GM19438 (cell line): ENCODE data around the gene CHRM5.
"Not testable (repeated sequence)": the region's sequence is repeated elsewhere in the genome, so short reads cannot be mapped to it uniquely, and the experiment has no call there.

Experiments used
- ATAC-seq: cut with Tn5 transposase; IDR thresholded peaks from one replicate; pipeline ENCODE4 v1.9.1; 2021; ENCODE audit warnings: low read depth; ENCODE audit not compliant: unreplicated experiment

The CHRM5 gene

DNA sequence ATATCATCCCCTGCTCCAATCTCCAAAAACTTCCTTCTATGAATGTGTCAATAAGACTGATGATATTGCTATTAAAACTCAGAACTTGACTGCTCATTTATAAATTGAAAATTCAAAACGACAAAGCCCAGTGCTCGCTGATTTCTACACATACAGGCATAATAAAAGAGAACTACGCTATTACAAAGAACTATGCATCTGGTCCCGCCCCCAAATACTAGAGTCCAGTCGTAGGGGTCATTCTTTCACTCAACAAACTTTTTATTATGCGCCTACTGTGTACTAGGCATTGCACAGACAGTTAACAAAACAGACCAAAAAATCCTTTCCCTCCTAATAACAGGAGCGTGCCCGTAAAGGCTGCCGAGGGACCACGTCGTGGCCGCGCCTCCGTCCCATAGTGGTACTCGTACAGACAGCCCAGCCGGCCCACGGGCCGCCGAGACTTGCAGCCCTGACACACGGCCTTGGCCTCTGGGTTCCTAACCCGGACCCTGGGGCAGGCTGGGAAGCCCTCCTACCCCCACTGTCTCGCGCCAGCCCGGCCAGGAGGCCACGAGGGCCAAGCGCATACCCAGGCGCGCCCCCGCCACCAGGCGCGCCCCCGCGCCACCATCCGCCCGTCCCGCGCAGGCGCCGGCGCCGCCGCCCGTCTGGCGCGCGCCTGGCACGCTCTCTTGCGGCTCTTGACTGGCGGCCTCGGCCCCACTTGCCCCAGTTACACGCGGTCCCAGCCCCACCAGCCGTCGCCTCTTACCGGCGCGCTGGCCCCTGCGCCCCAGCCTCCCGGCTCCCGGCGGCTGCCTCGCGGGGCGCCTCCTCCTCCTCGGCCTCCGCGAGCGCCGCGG lies 70.0 kb downstream of the CHRM5 start:
- ATAC-seq: peak; percentile 57

DNA sequence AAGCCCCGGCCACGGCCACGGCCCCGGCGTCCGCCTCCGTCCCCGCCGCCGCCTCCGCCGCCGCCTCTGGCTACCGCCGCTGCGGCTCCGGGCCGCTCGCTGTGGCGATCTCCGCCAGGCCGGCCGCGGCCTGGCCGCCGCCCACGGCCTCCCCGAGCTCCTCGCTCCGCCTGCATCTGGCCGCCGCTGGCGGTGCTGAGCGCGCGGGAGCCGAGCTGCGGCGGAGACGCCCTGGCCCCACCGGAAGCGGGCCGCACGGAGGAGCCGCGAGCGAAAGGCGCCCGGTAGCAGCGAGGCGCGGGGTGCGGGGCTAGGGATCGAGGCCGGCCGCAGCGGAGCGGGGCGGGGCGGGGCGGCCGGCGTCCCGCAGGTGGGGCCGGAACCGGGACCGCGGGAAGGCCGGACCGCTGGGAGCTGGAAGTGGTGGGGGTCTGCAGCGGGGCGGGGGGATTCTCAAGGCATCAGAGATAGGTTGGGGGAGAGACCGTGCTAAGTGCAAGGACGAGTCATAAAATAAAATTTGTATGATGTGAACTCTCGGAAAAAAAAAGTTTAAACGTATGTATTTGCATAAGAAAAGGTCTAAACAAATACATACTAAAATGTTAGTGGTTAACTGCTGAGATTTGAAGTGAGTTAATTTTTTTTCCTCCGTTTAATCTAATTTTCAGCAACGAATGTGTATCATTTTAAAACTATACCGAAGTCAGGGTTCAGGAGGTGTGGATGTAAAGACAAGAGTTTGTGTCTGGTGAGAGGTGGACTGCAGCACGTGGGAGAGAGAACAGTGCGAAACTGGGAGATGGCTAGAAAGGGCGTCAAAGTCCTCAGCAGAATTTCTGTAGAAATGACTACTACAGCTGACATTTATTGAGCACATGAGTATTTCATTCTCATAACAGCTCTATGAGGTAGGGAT lies 70.8 kb downstream of the CHRM5 start, which contains the start of gene AVEN:
TSS of gene AVEN (minus strand) at position 334 of the 919 bp plus-strand sequence. CDS start at position 176, 158 bp downstream.
- ATAC-seq: peak; percentile 40

- ATAC-seq: no peak
Measured at GRCh38 chr15:34039790-34040113, 71.5 kb downstream of the CHRM5 start.

GRCh38 chr15:34043391-34043790 lies 75.1 kb downstream of the CHRM5 start:
- ATAC-seq: no peak

DNA sequence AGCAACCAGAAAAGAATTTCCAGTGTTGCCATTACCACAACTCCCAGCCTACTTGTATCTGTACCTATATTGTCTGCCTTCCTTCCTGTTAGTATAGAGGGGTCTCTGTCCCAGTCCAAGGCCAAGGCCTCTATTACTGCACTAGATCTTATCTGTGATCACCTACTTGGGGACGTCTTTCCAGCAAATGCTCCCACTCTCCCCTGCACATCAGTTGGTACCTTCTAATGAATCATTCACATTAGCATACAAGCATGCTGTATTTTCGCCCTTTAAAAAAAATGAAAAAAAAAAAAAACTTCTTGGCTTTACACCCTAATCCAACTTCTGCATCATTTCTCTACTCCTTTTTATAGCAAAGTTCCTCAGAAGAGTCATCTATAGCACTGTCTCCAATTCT lies 75.5 kb downstream of the CHRM5 start:
- no peak for ATAC-seq

DNA sequence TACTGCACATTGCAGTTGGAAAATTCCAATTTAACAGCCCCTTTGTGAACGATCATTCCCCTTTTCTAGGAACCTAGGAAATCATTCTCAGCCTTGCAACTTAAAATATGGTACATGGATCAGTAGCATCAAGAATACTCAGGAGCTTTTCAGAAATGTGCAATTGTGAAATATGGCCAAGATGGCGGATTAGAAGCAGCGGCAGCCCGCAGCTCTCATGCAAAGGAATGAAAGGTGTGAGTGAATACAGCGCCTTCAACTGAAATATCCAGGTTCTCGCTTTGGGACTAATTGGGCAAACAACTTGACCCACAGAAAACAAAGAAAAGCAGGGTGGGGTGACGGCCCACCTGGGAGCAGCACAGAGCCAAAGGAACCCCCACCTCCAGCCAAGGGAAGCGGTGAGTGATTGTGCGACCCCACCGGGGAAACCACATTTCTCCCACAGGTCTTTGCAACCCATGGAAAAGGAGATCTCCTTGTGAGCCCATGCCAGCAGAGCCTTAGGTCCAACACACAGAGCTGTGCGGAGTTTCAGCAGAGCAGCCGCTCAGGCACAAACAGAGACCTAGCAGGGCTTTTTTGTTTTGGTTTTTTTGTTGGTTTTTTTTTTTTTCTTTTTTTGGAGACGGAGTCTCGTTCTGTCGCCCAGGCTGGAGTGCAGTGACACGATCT lies 78.3 kb downstream of the CHRM5 start:
- ATAC-seq: no peak

DNA sequence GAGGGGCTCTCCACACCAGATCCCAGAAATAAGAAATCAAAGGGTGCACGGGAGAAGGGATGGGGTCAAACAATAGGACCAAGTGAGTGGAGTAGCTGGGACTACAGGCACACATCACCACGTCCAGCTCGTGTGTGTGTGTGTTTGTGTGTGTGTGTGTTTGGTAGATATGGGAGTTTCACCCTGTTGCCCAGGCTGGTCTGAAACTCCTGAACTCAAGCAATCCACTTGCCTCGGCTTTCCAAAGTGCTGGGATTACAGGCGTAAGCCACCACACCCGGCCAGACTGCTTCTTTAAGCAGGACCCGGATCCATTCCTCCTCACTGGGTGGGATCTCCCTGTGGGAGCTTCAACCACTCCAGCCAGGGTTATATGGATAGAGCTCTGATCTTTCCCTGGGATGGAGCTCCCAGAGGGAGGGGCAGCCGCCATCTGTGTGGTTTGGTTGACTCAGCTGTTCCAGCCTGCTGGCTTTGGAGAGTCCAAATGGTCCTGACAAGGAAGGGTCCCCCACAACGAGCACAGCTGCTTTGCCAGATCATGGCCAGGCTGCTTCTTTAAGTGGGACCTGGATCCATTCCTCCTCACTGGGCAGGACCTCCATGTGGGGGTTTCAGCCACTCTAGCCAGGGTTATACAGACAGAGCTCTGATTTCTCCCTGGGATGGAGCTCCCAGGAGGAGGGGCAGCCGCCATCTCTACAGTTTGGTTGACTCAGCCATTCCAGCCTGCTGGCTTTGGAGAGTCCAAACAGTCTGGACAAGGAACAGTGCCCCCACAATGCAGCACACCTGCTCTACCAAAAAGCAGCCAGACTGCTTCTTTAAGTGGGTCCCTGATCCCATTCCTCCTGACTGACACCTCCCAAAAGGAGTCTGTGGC lies 79.8 kb downstream of the CHRM5 start:
- ATAC-seq: no peak

DNA sequence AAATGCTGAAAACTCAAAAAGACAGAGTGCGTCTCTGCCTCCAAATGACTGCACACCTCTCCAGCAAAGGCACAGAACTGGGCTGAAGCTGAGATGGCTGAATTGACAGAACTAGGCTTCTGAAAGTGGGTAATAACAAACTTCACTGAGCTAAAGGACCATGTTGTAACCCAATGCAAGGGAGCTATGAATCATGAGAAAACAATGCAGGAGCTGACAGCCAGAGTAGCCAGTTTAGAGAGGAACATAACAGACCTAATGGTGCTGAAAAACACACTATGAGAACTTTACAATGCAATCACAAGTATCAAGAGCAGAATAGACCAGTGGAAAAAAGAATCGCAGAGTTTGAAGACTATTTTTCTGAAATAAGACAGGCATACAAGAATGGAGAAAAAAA lies 80.8 kb downstream of the CHRM5 start:
- no peak for ATAC-seq

GRCh38 chr15:34050385-34050784 lies 82.1 kb downstream of the CHRM5 start:
- not testable (repeated sequence) for ATAC-seq

DNA sequence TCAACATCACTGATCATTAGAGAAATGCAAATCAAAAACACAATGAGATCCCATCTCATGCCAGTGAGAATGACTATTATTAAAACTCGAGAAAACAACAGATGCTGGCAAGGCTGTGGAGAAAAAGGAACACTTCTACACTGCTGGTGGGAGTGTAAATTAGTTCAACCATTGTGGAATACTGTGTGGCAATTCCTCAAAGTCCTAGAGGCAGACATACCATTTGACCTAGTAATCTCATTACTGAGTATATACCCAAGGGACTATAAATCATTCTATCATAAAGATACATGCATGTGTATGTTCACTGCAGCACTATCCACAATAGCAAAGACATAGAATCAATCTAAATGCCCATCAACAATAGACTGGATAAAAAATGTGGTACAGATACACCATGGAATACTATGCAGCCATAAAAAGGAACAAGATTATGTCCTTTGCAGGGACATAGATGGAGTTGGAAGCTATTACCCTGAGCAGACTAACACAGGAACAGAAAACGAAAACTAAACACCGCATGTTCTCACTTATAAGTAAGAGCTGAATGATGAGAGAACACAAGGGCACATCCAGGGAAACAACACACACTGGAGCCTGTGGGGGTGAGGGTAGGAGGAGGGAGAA lies 85.9 kb downstream of the CHRM5 start:
- no peak for ATAC-seq

DNA sequence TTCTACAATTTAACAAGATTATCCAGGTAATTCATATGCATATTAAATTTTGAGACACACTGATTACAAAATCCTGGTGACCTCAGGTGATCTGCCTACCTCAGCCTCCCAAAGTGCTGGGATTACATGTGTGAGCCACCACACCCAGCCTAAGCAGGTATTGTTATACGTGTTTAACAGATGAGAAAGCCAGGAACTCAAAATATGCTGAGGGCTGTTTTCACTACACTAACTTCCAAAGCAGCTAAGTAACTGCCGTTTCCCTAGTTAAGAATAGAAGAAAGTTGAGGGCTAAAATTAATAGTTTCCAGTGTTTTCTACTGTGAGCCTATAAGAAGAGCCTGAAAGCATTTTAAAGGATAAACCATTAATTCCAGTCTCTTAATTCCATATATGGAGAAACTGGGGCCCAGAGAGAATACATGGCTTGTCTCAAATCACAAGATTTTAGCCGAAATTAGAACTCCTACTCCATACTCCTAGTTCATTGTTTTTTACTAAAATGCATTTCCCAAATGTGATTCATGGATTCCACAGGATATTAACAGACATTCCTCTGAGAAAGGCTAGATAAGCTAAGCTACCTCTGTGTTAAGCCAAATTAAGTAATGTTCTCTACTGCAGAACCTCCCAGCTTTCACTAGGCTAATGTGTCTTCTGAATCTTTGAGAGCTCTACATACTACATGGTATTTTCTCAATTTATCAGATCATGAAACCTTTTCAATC lies 87.7 kb downstream of the CHRM5 start:
- no peak for ATAC-seq

DNA sequence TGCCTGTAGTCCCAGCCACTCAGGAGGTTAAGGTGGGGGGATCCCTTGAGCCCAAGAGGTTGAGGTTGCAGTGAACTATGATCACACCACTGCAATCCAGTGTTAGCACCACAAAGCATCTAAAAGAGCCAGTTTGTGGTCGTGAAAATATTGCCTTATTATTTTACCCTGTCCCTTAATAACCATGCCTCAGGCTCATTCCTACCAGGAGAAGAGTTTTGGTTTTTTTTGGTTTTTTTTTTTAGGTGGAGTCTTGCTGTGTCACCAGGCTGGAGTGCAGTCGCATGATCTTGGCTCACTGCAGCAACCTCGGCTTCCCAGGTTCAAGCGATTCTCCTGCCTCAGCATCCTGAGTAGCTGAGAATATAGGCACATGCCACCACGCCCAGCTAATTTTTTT lies 88.6 kb downstream of the CHRM5 start:
- no peak for ATAC-seq

DNA sequence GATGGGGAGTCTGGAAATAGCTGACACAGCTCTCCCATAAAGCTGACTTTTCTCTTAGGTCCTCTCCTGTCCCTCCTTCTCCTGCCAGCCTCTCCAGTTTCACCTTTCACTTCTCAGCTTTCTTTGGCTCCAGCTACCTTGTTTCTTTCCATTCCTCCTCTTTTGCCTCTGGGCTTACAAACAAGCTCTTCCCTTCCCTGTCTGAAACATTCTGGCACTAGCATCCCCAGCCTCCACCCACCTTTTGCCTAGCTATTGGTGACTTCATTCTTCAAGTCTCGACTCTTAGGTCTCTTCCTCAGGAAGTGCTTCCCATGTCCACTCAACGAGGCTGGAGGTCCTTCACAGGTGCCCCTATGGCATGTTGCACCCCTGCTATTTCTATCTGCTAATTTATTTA lies 91.2 kb downstream of the CHRM5 start:
- ATAC-seq: no peak

GRCh38 chr15:34059946-34060345 lies 91.6 kb downstream of the CHRM5 start:
- no peak for ATAC-seq

GRCh38 chr15:34064438-34064837 lies 96.1 kb downstream of the CHRM5 start:
- ATAC-seq: no peak

GRCh38 chr15:34065261-34065660 lies 97.0 kb downstream of the CHRM5 start:
- no peak for ATAC-seq

DNA sequence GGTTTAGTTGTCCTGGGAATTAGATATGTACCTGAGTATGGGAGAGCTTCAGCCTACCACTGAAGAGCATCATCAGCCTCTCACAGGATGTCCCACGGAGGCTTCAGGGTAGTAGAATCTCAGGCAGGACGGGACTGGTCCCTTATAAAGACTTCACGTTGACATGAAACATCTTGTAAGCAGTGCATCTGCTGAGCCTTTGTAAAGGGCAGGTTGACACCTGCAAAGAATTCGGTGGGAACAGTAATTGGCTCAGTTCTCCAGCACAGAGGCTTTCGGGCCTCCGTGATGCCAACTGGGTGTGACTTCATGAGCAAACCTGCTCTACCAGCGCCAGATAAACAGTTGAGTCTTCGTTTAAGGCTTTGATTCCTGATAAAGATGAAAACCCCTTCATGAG lies 97.6 kb downstream of the CHRM5 start:
- no peak for ATAC-seq

- no peak for ATAC-seq
Measured at GRCh38 chr15:34070003-34070402, 101.7 kb downstream of the CHRM5 start.

DNA sequence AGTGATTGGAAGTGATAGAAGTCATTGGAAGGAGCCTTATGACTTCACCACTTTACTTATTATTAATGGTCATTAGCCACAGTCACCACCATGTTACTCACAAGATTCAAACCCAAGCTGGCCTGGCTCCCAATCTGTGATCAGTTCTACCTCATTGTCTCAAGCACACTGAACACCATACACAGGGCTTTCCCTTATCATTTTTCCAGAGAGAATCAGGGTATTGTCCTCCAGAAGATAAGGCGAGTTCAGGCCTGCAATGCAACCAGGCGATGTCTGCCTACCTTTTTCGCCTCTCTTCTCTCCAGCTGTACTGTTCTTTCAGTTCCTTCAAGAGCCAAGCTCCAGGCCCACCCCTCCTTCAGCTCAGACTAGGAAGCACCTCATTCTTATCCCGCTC lies 108.5 kb downstream of the CHRM5 start:
- no peak for ATAC-seq
